Gastroesophageal sphincter (tissue), 3 donors: ENCODE measurements around the gene DEGS1.

Experiments
- CTCF ChIP-seq, 4 experiments: fragments of 200-600 bp in 2 of 4; fragments of 450-650 bp in 2 of 4; sonication (generic) in 1 of 4; IDR thresholded peaks; one replicate each; pipeline ENCODE4 v1.5.1; 2017 to 2019; ENCODE audit warnings: antibody characterized with exemption in 4 of 4, mild to moderate bottlenecking in 2 of 4, moderate library complexity in 2 of 4
- EP300 ChIP-seq: sonication (generic); formaldehyde crosslinking; IDR thresholded peaks from one replicate; pipeline ENCODE4 v1.6.1; 2017; ENCODE audit warnings: antibody characterized with exemption, mild to moderate bottlenecking
- POLR2A ChIP-seq, 2 donors: fragments of 450-650 bp; IDR thresholded peaks; one replicate each; pipeline ENCODE4 v1.6.1; 2017; ENCODE audit warnings: antibody characterized with exemption in 2 of 2, mild to moderate bottlenecking in 2 of 2, moderate library complexity in 1 of 2
- POLR2AphosphoS5 ChIP-seq: sonication (generic); formaldehyde crosslinking; IDR thresholded peaks from one replicate; pipeline ENCODE4 v1.6.1; 2017; ENCODE audit warnings: antibody characterized with exemption

GRCh38 chr1:224177356-224177999, 5.6 kb upstream of the DEGS1 start:
- TF ChIP-seq POLR2A (IDR thresholded peaks at IDR 0.05) (no peak), CTCF (IDR thresholded peaks at IDR 0.05) (no peak), EP300 (no peak), POLR2AphosphoS5 (no peak)
